Islet precursor cell (in vitro differentiated cells): Measurements from ENCODE around the gene IKBKE.

Source experiments
- DNase-seq: peaks from one replicate; pipeline ENCODE4 v3.0.0-alpha.2; 2018

The IKBKE gene

DNA sequence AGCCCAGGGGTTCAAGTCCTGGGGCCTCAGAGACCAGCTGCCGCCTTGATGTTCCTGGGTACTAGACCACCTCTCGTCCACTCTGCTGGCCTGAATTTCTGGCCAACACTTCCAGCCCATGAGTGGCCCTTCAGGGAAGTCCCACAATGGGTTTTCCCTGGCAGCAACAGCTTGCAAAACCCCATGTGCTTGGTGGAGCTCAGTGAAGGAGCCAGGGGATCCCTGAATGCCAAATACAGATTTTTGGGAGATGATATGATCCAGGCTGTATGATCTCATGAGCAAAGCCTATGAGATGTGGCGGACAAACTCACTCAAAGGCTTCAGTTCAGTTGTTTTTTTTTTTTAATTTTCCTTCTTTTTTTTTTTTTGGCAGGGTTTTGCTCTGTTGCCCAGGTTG lies 27.5 kb downstream of the IKBKE start:
- DNase-seq, result no peak

DNA sequence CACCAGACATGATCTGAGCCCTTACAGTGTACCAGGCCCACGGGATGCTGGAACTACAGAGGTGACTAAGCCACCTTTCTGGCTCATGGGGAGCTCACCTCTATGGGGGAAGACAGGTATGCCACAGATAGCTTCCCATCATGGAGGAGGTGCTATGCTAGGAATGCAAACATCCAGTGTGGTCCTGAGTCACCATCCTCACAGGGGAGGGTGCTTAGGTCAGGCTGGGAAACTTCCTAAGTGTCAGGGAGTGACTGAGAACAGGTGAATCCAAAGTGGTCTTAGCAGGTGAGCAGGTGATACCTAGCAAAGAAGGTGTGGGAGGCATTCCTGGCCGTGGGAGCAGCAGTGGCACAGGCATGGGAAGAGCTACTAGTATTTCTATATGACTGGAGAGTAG lies 28.4 kb downstream of the IKBKE start:
- peak; percentile 90 for DNase-seq

DNA sequence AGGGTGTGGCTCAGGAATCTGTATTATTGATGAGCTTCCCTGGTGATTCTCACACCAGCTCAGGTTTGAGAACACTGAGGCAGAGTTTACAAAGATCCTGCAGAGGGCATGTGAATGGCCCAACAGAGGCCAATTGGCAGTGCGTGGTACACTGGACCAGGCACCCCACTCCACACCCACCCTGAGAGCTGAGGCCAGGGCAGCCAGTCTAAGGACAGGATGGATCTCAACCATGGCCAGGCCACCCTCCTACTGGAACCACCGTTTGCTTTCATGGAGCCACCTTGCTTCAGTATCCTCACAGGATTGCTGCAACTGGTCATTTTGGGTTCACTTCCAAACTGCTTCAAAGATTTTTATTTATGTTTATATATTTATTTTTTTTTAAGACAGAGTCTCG lies 29.8 kb downstream of the IKBKE start:
- DNase-seq, result no peak

DNA sequence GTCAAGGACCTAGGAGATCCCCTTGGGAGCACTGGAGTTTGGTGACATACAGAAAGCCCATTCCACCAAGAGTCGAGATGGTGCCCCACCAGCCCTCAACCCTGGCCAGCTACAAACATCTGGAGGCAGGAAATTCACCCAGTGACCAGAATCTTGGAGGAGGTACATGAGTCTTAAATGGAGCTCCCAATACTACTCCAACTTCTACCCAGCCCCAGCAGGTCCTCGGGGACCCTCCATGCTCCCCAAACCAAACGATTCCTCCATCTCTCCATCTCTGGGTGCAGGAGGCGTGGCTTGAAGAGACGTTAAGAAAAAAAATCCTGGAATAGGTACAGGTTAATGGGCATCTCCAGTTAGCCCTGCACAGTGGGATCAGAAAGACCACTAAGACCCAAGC lies 31.6 kb downstream of the IKBKE start:
- DNase-seq, result no peak

DNA sequence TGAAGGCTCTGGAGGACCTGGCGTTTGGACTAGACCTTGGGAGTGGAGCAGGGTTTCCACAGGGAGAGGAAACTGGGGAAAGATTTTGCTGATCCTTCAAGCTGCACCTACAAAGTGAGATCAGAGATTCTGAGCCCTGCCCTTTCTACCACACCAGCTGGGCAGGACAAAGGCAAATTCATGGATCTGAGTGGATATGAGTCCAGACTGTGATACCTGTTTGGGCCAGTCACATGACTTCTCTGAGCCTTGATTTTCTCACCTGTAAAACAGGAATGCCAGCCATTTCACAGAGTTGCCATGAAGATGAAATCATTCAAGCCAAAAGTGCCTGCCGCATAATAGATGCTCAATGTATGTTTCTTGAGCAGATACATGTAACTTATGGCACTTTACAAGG lies 32.1 kb downstream of the IKBKE start:
- no peak for DNase-seq

DNA sequence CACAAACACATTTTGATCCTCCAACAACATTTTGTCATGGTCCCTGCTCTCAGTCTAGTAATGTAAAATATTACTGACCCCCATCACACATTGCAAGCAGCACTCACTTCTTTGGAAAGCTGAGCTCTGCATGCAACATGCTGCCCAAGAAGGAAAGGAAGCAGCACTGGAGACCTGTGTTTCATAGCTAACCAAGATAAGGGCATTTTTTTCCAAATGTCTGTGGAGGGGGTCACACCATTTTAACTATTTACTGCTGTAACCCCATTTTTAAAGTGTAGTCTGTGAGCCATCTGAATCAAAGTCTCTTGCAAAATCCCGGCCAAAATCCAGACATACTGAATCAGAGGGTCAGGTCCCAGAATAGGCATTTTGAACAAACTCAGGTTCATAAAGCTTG lies 32.5 kb downstream of the IKBKE start:
- DNase-seq, result no peak

DNA sequence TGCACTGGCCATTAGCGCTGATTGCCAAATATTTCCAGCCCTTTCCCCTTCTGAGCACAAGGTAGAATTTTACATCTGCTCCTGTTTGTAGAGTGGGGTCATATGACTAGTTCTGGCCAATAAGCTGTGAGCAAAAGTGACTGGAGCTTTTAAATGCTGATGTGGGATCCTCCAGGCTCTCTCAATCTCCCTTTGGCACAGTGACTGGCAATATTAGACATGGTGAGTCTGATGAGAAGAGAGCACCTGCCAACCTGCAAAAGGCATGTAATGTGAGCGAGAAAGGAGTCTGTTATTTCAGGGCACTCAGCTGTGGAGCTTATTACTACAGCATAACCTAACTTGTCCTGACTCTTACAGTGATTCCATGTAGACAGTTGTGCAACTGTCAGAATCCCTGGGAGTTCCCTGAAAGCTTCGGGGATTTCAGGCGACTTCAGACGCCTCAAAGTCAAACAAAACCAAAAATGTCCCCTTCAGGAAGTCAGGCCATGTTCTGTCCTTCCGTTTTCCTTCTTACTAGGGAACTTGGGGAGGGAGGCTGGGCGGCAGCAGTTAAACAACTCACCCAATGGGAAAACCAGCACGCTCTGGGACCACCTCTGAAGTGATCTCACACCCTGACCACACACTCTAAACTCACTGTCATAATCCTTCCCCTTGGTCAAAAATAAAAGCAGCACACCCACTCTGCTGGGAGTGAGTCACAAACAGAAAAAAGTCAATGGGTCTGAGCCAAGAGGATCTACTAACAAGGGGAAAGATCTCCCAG lies 33.5 kb downstream of the IKBKE start:
- no peak for DNase-seq

DNA sequence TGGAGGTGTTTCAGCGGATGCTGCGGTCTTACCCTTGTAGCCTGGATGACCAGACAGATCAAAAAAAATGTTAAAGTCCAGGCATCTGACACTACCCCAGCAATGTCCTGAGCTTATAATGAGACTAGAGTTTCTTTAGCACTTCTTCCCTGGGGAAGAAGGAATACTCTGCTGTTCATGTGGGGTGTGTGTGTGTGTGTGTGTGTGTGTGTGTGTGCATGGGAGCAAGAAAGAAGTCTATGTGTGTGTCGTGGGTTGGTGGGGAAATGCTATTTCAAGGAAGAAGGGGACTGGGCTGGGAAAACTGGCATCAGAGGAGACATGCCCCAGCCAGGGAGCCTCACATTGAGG lies 34.1 kb downstream of the IKBKE start:
- DNase-seq, result no peak

DNA sequence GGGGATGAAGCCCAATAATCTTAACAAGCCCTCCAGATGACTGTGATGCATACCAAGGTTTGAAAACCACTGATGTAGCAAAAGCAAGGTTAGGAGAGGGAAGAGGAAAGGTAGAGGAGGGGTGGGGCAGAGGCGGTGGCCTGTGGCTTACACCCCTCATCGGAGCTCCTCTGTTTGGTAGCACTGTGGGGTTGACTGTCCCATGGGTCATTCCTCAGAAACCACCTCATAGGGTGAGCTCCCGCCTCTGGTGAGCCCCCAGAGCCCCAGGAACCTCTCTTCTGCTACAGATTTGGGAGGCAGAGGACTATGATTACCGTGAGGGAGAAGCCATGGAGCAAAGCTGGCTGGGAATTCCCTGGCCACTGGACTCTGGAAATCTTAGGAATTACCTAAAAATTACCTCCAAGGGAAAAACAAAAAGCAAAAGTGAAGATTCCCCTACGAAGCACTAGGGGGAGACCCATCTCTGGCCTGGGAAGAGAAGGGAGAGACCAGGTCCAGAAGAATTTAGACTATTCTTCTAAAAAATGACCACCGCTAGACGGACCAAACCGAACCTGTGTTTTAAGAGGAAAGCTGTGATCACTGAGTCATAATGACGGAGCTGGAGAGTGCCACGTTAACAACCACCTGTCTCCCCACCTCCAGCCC lies 35.6 kb downstream of the IKBKE start:
- no peak for DNase-seq

DNA sequence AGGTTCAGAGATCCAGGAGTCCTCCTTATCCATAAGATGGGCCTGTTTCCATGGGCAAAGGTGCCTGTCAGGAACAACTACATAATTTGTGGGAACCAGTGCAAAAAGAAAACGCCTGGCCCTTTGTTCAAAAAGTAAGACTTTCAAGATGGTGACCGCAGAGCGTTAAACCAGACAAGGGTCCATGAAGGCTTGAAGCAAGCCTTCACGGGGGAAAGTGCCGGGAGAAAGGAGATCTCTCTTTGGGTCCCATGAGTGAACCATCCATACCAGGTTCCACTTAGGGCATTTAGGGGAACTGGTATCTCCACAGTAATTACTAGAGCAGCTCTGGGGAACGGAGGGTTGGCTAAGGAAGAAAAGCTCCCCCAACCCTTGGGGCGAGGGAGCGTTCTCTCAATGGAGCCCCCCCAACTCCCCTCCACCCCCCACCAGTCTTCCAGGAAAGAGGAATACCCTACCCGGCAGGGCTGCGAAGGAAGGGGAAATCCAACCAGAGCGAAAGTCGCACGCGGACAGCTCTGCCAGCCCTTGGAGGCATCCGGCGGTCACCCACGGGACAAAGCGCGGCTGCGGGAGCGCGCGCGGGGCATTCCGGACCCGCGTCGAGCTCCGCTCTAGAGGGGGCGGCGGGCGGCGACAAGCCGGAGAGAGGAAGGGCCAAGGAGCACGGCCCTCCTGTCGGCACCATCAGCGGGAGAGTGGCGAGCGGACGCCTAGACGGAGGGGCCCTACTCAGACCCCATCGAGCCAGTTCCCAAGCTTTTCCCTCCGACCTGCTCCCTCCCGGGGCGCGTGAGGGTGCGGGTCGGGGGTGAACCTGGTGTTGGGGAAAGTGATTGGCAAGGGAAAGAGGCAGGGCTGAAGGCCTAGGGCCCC lies 36.4 kb downstream of the IKBKE start:
- DNase-seq, result no peak

DNA sequence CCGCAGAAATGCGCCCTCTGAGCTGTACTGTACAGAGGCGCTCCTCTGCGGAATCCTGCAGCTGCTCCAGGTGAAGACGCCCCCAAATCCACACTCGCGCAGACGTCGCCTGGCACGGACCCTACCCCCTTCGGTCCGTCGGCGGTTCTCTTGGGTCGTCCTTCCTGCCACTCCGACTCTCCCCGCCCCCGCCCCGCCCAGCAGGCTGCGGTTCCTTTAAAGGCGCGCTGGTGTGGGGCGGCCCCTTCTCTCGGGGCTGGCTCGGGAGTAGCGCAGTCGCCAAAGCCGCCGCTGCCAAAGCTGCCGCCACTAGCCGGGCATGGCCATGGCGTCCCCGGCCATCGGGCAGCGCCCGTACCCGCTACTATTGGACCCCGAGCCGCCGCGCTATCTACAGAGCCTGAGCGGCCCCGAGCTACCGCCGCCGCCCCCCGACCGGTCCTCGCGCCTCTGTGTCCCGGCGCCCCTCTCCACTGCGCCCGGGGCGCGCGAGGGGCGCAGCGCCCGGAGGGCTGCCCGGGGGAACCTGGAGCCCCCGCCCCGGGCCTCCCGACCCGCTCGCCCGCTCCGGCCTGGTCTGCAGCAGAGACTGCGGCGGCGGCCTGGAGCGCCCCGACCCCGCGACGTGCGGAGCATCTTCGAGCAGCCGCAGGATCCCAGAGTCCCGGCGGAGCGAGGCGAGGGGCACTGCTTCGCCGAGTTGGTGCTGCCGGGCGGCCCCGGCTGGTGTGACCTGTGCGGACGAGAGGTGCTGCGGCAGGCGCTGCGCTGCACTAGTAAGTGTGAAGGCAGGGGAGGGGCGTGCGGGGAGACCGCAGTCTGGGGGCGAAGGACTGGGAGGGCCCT lies 37.2 kb downstream of the IKBKE start, which contains the start of gene RASSF5:
Gene RASSF5 (plus strand): TSS at position 248 of the 846 bp plus-strand sequence. CDS start 72 bp downstream, at position 320.
- DNase-seq, result peak; percentile 86

DNA sequence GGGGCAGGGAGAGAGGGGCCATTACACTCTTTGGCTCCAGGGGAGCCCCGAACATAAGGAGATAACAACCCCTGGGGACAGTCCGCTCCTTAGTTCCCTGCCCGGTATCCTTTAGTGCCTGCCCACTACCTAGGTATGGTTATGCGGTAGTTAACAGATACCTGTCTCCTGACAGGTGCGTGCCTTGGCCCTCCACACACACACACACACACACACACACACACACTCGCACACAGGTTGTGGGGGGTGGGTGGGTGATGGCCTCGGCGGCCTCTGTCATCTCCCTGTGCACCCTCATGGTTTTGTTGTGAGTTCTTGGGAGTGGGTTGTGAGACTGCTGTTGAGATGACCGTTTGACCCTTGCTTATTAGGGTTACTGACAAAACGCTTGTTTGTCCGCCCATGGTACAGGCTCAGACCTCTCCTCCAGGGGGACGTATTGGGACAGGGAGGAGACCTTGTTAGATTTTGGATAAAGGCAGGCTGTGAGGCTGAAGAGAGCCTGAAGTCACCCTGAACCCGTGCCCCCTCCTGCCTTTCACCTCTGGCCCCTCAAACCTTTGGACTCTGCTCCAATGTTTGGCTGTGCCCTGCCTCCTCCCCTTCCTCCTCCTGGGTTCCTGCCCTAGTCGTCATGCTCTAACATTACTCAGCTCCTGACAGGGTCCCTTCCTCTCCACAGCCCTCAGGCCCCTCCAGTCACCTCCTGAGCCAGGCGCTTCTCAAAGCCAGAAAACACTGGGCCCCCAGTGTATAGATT lies 38.0 kb downstream of the IKBKE start:
- no peak for DNase-seq

DNA sequence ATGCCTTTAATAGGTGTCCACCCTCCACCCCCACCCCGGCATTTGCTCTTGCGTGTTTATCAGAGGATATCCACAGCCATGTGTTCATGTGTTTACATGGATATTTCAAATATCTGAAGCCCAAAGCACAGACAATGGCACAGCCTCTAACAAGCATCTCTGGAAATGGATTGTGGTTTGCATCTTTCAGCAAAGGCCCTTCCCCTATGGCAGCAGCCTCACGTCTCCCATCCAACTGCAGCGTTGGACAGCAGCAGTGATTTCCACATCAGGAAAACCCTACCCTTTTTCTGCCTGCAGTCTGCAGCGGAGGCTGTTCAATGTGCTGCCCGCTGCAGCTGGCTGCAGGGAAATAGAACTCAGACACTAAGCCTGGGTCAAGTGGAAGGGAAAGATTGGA lies 38.7 kb downstream of the IKBKE start:
- no peak for DNase-seq

DNA sequence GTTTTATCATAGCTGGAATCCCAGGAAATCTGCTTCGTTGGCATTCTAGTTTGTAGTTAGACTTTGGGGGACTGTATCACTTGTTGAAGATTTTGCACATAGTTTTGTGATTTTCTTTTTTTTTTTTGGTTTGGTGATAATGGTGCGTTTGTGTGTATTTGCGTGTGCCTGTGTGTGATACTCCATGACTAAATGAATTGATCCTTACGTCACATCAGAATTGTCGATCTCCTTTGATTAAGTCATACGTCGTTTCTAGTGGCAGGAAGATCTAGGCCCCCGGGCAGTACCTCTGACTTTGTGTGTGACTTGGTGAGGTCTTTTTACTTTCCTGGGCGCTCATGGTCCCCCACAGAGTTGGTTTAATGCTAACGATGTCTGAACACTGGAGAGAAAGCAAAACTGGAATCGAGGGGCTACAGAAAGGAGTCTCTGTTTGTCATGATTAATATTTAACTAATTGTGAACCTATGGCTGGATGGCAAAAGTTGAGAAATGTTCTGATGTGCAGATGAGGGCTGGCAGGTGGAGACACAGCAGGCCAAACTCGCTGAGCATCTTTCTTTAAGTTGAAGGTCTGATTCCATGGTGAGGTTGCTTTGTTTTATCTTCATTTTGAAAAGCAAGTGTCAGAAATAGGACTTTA lies 39.5 kb downstream of the IKBKE start:
- DNase-seq, result no peak

DNA sequence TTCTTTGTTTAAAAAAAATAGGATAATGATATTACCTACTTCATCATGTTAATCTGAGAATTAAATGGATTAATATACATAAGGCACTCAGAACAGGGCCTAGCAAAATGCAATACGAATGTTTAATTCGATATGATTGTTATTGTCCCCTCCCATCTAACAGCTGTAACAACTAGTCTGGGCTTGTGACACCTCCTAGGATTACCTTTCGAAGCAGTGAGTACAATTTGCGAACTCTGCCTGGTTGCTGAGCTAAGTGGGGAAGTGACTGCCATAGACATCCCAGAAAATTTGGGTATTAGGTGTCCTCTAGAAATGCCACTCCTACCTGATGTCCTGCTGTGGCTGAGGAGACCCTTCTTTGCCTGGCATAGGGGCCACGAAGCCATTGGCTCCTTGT lies 40.1 kb downstream of the IKBKE start:
- no peak for DNase-seq

DNA sequence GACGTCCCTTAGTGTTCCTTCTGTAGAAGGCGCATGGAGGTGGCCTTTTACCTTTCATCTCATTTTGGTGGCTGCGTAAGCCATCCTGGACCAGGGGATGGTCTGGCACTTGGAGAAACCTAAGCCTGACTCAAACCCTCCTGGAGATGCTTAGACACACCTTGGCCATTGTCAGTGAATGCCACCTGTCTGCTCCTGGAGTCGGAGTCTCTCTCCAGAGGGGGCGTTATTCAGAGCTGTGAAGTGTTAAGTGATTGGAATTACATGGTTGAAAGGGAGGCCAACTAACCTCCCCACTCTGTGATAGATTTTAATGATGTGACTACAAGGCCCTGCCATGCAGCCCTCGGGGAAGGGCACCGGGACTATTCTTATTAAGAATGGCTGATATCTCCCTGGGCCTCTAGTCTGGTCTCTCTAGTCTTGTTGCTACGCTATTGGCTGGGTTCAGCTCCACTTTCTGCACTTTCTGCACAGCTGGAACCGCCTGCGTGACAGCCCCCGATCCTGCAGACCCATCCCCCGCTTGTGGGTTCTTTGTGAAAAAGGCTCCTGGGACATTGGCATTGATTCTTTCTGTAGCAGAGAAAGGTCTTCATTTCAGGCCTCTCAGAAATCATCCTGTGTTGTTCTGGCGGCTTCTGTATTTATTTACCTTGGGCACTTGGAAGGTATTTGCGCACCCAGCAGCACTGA lies 41.2 kb downstream of the IKBKE start:
- DNase-seq, result no peak

DNA sequence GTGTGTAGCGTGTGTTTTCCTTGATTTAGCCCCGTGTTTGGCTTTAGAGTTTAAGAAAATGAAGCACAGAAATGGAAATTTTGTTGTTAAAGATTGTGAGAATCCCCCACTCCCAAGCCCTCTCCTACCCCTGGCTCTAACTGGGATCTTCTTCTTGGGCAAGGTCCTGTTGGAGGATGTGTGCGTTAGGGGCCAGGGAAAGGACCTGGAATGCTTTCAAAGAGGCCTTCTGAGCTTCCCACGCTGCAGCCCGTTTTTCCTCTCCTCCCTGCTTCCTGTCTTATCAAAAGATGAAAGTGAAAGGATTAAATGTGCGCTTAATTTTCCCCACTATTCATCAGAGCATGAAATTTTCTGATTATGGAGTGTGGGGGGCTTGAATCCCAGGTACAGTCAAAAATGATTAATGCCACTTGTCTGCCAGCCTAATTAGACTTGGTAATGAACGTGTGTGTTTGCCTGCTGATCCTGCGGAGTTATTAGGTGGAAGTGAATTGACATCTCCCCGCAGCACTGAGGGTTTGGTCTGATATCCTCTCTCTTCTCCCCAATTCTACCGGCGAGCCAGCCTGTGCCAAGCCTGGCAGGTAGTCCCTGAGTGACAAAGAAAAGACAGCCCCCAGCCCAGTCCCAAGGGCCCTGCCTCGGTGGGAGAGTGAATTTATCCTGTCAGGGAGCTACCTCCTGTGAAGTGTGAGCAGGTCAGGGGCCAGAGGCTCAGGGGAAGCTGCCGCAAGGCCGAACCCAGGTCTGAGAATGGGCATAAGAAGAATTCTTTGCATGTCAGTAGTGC lies 42.0 kb downstream of the IKBKE start:
- DNase-seq, result no peak

DNA sequence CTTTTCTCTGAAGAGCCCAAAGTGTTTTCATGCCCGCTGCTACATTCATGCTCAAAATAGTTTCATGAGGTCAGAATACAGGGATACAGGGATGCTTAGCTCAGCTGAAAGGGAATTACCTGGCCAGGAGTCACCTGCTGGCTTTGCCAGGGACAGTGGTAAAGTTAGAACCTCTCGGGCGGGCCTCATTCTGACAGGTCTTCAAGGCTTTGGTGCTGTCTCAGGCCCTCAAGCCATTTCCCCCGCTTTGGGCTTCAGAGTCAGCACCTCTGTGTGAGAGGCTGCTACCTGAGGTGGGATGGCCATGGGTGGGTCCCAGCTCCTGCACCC lies 42.5 kb downstream of the IKBKE start:
- DNase-seq, result no peak

DNA sequence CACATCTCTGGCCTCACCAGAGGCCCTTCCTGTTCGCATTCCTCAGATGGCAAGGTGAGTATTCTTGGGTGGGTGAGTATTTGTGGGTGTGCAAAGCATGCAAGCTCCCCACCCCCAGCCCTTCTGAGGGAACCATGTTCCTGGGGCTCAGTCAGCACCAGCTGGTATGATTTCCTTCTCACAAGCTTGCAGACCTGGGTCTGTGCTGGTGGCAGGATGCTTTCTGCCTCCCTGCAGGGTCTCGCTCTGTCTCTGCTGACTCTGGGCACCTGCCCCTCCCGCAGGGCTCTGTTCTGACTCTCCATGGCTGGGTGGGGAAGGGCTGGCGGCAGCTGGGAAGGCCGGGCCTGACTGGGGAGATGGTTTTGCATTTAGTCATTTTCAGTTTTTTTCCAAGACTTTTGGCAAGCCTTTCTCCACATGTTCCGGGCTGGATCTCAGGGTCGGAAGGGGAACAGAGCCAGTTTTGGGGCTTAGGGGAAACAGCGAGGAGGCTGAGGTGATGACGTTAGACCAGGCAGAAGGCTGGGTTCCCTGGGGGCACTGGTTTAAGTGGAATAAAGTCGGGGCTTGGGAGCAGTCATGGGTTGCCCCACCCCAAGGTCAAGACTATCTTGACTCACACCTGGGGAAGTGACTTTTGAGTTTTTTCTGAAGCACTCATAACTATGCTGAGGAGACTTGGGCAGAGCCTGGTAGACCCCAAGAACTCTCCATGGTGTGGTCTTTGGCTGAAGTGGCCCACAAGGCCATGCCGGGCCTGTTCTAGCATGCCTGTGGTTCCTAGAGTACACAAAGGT lies 43.2 kb downstream of the IKBKE start:
- no peak for DNase-seq
